Karpas-422 (cell line): ENCODE data around the gene FSD2. TPM values are rescaled to one million over a fixed set of nuclear protein-coding genes. Genes with fewer than 3 reads are reported as not detected.
A peak's percentile ranks its signal among the peaks of the same experiment; 100 is the strongest.

Experiments
- DNase-seq: peaks from one replicate; pipeline ENCODE4 v3.0.0-alpha.2; 2015
- H2AFZ ChIP-seq: fragments of 200-600 bp; sonication (generic); 2 replicates; pipeline ENCODE4 v1.6.1; 2014; ENCODE audit warnings: antibody characterized with exemption, low read length, mixed read lengths
- H3K27ac ChIP-seq: fragments of 200-600 bp; sonication (generic); 2 replicates; pipeline ENCODE4 v1.5.1; 2014; ENCODE audit warnings: mild to moderate bottlenecking, low read length, moderate library complexity
- H3K27me3 ChIP-seq: fragments of 200-600 bp; sonication (generic); 2 replicates; pipeline ENCODE4 v1.6.1; 2014; ENCODE audit warnings: low read length, mixed read lengths
- H3K36me3 ChIP-seq: fragments of 200-600 bp; sonication (generic); 2 replicates; pipeline ENCODE4 v1.6.1; 2014; ENCODE audit warnings: low read length, mixed read lengths; ENCODE audit not compliant: insufficient read depth
- H3K4me1 ChIP-seq: fragments of 200-600 bp; sonication (generic); 2 replicates; pipeline ENCODE4 v1.6.1; 2014; ENCODE audit warnings: mild to moderate bottlenecking, low read length, mixed read lengths
- H3K4me2 ChIP-seq: fragments of 200-600 bp; sonication (generic); 2 replicates; pipeline ENCODE4 v1.6.1; 2014; ENCODE audit warnings: low read length, low read depth, mild to moderate bottlenecking; ENCODE audit not compliant: poor library complexity, severe bottlenecking
- H3K4me3 ChIP-seq: fragments of 200-600 bp; sonication (generic); 2 replicates; pipeline ENCODE4 v1.5.1; 2014; ENCODE audit warnings: mild to moderate bottlenecking, antibody characterized with exemption, low read length, mixed read lengths
- H3K79me2 ChIP-seq: fragments of 200-600 bp; sonication (generic); 2 replicates; pipeline ENCODE4 v1.6.1; 2014; ENCODE audit warnings: mild to moderate bottlenecking, low read length, mixed read lengths
- H3K9ac ChIP-seq: fragments of 200-600 bp; sonication (generic); 2 replicates; pipeline ENCODE4 v1.6.0; 2014; ENCODE audit warnings: low read length
- H3K9me2 ChIP-seq: fragments of 200-600 bp; sonication (generic), shearing (Covaris generic); replicated peaks from 2 replicates; pipeline ENCODE4 v1.6.0; 2014; ENCODE audit warnings: mild to moderate bottlenecking, low read length, moderate library complexity; ENCODE audit not compliant: insufficient read depth
- H3K9me3 ChIP-seq: fragments of 300-700, 200-600 bp; sonication (generic); 2 replicates; pipeline ENCODE4 v1.6.1; 2014; ENCODE audit warnings: low read length, mixed read lengths
- H4K20me1 ChIP-seq: fragments of 200-600 bp; sonication (generic); 2 replicates; pipeline ENCODE4 v1.6.1; 2014; ENCODE audit warnings: mild to moderate bottlenecking, antibody characterized with exemption, low read length, low read depth; ENCODE audit not compliant: insufficient read depth
- total RNA-seq: library from RNA; depleted of rRNA; stranded (reverse); fragments of >200 nt; shearing (Covaris generic); gene quantifications from 2 replicates; pipeline ENCODE4 v1.2.3, GENCODE V29; 2014; ENCODE audit warnings: low replicate concordance

FSD2 gene
- total RNA-seq, 1 experiment from 2014 or later, result 0.67 TPM

GRCh38 chr15:82726816-82727215 lies 79.1 kb downstream of the FSD2 start:
- Histone ChIP-seq H4K20me1 (no peaks in the 10 kb centered on the region), H3K4me3 (no peak overlapping the region), H3K4me1 (no peaks in the 10 kb centered on the region), H3K9ac (no peak overlapping the region), H3K27me3 (no peaks in the 10 kb centered on the region), H3K36me3 (no peaks in the 10 kb centered on the region), H3K9me2 (no peaks in the 10 kb centered on the region), H3K4me2 (no peak overlapping the region), H3K79me2 (no peaks in the 10 kb centered on the region), H3K27ac (no peak overlapping the region), H2AFZ (no peak overlapping the region), H3K9me3 (no peaks in the 10 kb centered on the region)
- DNase-seq, result no peak

- no peaks in the 10 kb centered on the region for H3K9me2 ChIP-seq
Observed at GRCh38 chr15:82715003-82715402, 90.9 kb downstream of the FSD2 start.

GRCh38 chr15:82714016-82714415 lies 91.9 kb downstream of the FSD2 start:
- no peak overlapping the region for H3K4me3 ChIP-seq
- no peak overlapping the region for H3K4me2 ChIP-seq
- no peaks in the 10 kb centered on the region for H3K9me2 ChIP-seq
- H3K9ac ChIP-seq, result no peak overlapping the region
- no peaks in the 10 kb centered on the region for H4K20me1 ChIP-seq
- H3K27me3 ChIP-seq, result no peaks in the 10 kb centered on the region
- DNase-seq, result no peak
- no peak overlapping the region for H2AFZ ChIP-seq
- H3K9me3 ChIP-seq, result no peaks in the 10 kb centered on the region
- no peaks in the 10 kb centered on the region for H3K79me2 ChIP-seq
- H3K4me1 ChIP-seq, result peaks cover 1% of the 10 kb centered on the region
- H3K36me3 ChIP-seq, result no peaks in the 10 kb centered on the region
- H3K27ac ChIP-seq, result no peak overlapping the region

More at GRCh38 chr15:82715003-82715402, 90.9 kb downstream of the FSD2 start:
- H3K4me3 ChIP-seq, result no peak overlapping the region
- H3K36me3 ChIP-seq, result no peaks in the 10 kb centered on the region
- no peak overlapping the region for H3K27ac ChIP-seq
- H4K20me1 ChIP-seq, result no peaks in the 10 kb centered on the region
- H2AFZ ChIP-seq, result no peak overlapping the region
- H3K4me1 ChIP-seq, result no peaks in the 10 kb centered on the region; the same call in 1 of the 2 replicates
- DNase-seq, result no peak
- H3K4me2 ChIP-seq, result no peak overlapping the region
- no peaks in the 10 kb centered on the region for H3K79me2 ChIP-seq
- no peak overlapping the region for H3K9ac ChIP-seq
- H3K27me3 ChIP-seq, result no peaks in the 10 kb centered on the region
- no peaks in the 10 kb centered on the region for H3K9me3 ChIP-seq

GRCh38 chr15:82712036-82712435 lies 93.8 kb downstream of the FSD2 start:
- H3K9ac ChIP-seq, result no peak overlapping the region
- no peaks in the 10 kb centered on the region for H3K9me2 ChIP-seq
- no peak overlapping the region for H3K4me3 ChIP-seq
- DNase-seq, result no peak
- H4K20me1 ChIP-seq, result no peaks in the 10 kb centered on the region
- no peaks in the 10 kb centered on the region for H3K36me3 ChIP-seq
- no peak overlapping the region for H3K4me2 ChIP-seq
- no peaks in the 10 kb centered on the region for H3K9me3 ChIP-seq
- no peak overlapping the region for H3K27ac ChIP-seq
- no peak overlapping the region for H2AFZ ChIP-seq
- peaks cover 5% of the 10 kb centered on the region for H3K4me1 ChIP-seq
- no peaks in the 10 kb centered on the region for H3K27me3 ChIP-seq
- no peaks in the 10 kb centered on the region for H3K79me2 ChIP-seq

GRCh38 chr15:82710926-82711490 lies 94.9 kb downstream of the FSD2 start:
- H3K27me3 ChIP-seq, result no peaks in the 10 kb centered on the region
- no peaks in the 10 kb centered on the region for H3K9me2 ChIP-seq
- no peak overlapping the region for H2AFZ ChIP-seq
- no peak for DNase-seq
- no peaks in the 10 kb centered on the region for H3K9me3 ChIP-seq
- no peak overlapping the region for H3K4me2 ChIP-seq
- no peaks in the 10 kb centered on the region for H3K36me3 ChIP-seq
- H3K4me3 ChIP-seq, result no peak overlapping the region
- H3K79me2 ChIP-seq, result no peaks in the 10 kb centered on the region
- H3K27ac ChIP-seq, result no peak overlapping the region
- no peaks in the 10 kb centered on the region for H4K20me1 ChIP-seq
- peaks cover 5% of the 10 kb centered on the region for H3K4me1 ChIP-seq
- no peak overlapping the region for H3K9ac ChIP-seq

- no peaks in the 10 kb centered on the region for H3K27me3 ChIP-seq
- peak overlapping the region; percentile 92 for H3K4me3 ChIP-seq
- no peaks in the 10 kb centered on the region for H3K9me2 ChIP-seq
- no peaks in the 10 kb centered on the region for H4K20me1 ChIP-seq
- H3K79me2 ChIP-seq, result no peaks in the 10 kb centered on the region
- H3K9me3 ChIP-seq, result no peaks in the 10 kb centered on the region
- no peaks in the 10 kb centered on the region for H3K36me3 ChIP-seq
- no peak overlapping the region for H3K9ac ChIP-seq
- no peak for DNase-seq
- peak overlapping the region; percentile 99 for H3K4me2 ChIP-seq
- no peak overlapping the region for H3K27ac ChIP-seq
- peaks cover 5% of the 10 kb centered on the region for H3K4me1 ChIP-seq
- no peak overlapping the region for H2AFZ ChIP-seq
Observed at GRCh38 chr15:82710208-82710555, 95.7 kb downstream of the FSD2 start.

- Histone ChIP-seq H3K9me3 (no peaks in the 10 kb centered on the region), H4K20me1 (no peaks in the 10 kb centered on the region), H3K4me3 (peak within 1 kb of the TSS; percentile 92), H3K27me3 (no peaks in the 10 kb centered on the region), H3K9ac (peak within 1 kb of the TSS; percentile 68), H3K27ac (no peak within 1 kb of the TSS), H3K79me2 (no peaks in the 10 kb centered on the region), H2AFZ (peak within 1 kb of the TSS; percentile 91), H3K9me2 (no peaks in the 10 kb centered on the region), H3K36me3 (no peaks in the 10 kb centered on the region), H3K4me2 (peak within 1 kb of the TSS; percentile 99), H3K4me1 (peaks cover 5% of the 10 kb centered on the region)
- DNase-seq, result peak; percentile 93
Observed at GRCh38 chr15:82709421-82710207, 96.3 kb downstream of the FSD2 start, which contains the start of gene AP3B2. TSS of gene AP3B2 (minus strand) at chr15:82709875. CDS start at chr15:82709706, 169 bp downstream.

- no peaks in the 10 kb centered on the region for H3K36me3 ChIP-seq
- peaks cover 5% of the 10 kb centered on the region for H3K4me1 ChIP-seq
- H3K4me3 ChIP-seq, result peak overlapping the region; percentile 92
- H4K20me1 ChIP-seq, result no peaks in the 10 kb centered on the region
- DNase-seq, result peak; percentile 59
- H3K9me2 ChIP-seq, result no peaks in the 10 kb centered on the region
- no peak overlapping the region for H3K27ac ChIP-seq
- H2AFZ ChIP-seq, result peak overlapping the region; percentile 91
- no peaks in the 10 kb centered on the region for H3K79me2 ChIP-seq
- H3K9me3 ChIP-seq, result no peaks in the 10 kb centered on the region
- H3K9ac ChIP-seq, result peak overlapping the region; percentile 68
- H3K4me2 ChIP-seq, result peak overlapping the region; percentile 99
- H3K27me3 ChIP-seq, result no peaks in the 10 kb centered on the region
Observed at GRCh38 chr15:82709081-82709420, 96.8 kb downstream of the FSD2 start.
